Measurements from ENCODE around the gene CCDC50.

DNA sequence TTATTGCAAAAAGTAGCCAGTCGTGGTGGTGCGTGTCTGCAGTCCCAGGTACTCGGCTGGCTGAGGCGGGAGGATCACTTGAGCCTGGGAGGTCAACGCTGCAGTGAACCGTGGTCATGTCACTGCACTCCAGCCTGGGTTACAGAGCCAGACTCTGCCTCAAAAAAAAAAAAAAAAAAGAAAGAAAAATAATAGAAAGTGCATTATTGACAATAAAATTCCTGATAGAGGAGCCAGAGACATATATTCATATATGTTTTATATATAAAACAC, 88.2 kb downstream of the CCDC50 start:
- TF ChIP-seq, protein P1, sequence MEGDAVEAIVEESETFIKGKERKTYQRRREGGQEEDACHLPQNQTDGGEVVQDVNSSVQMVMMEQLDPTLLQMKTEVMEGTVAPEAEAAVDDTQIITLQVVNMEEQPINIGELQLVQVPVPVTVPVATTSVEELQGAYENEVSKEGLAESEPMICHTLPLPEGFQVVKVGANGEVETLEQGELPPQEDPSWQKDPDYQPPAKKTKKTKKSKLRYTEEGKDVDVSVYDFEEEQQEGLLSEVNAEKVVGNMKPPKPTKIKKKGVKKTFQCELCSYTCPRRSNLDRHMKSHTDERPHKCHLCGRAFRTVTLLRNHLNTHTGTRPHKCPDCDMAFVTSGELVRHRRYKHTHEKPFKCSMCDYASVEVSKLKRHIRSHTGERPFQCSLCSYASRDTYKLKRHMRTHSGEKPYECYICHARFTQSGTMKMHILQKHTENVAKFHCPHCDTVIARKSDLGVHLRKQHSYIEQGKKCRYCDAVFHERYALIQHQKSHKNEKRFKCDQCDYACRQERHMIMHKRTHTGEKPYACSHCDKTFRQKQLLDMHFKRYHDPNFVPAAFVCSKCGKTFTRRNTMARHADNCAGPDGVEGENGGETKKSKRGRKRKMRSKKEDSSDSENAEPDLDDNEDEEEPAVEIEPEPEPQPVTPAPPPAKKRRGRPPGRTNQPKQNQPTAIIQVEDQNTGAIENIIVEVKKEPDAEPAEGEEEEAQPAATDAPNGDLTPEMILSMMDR (IDR thresholded peaks at IDR 0.05) = no peak
- TF ChIP-seq POLR2A (IDR thresholded peaks at IDR 0.05) = no peak
